ENCODE results near the gene GIT2. TPM values are rescaled to one million over a fixed set of nuclear protein-coding genes. Genes with fewer than 3 reads are reported as not detected.

GIT2 gene
- total and polyA plus RNA-seq, 2 of the 8 experiments (the other 6 are each of a cell fraction or from before 2014, with no cell fraction given): 9.6 to 20.7 TPM

- Histone ChIP-seq H2AFZ (ENCODE audit: low read length) (no peak overlapping the region), H4K8ac (ENCODE audit: extremely low read depth, insufficient read depth, low read length) (no peak overlapping the region), H3K27ac (ENCODE audit: low read depth, low read length) (no peak overlapping the region), H3K14ac (ENCODE audit: insufficient read length) (no peak overlapping the region), H3K23me2 (ENCODE audit: low read depth, low read length) (no peaks in the 10 kb centered on the region), H3K18ac (ENCODE audit: extremely low read depth, low read length) (no peak overlapping the region), H3K79me2 (ENCODE audit: control insufficient read depth in 1 of 2, insufficient read depth in 2 of 2, low read length in 2 of 2) (no peaks in the 10 kb centered on the region), H3K79me1 (ENCODE audit: low read depth, low read length) (no peaks in the 10 kb centered on the region), H3K9ac (replicated peaks in 1 of 4; ENCODE audit: extremely low read depth in 1 of 4, low read depth in 3 of 4, low read length in 3 of 4) (no peak overlapping the region), H2BK5ac (ENCODE audit: low read depth, low read length) (no peak overlapping the region), H4K20me1 (replicated peaks in 1 of 2; ENCODE audit: control insufficient read depth in 1 of 2, insufficient read depth in 2 of 2, low read length in 2 of 2) (no peaks in the 10 kb centered on the region), H2BK20ac (ENCODE audit: low read length) (no peak overlapping the region), H2BK120ac (replicated peaks; ENCODE audit: low read depth, low read length) (no peak overlapping the region), H3K4me2 (ENCODE audit: insufficient read depth in 1 of 2, low read depth in 2 of 2, low read length in 2 of 2) (no peak overlapping the region), H3K23ac (ENCODE audit: insufficient read length) (no peak overlapping the region), H2BK12ac (ENCODE audit: low read depth, low read length) (no peak overlapping the region), H3K9me3 (ENCODE audit: insufficient read depth in 2 of 2, low read depth in 1 of 2, low read length in 1 of 2) (peaks cover 0 to 3% of the 10 kb centered on the region in 2 experiments; a peak in 1 of 4 replicates), H4K5ac (ENCODE audit: insufficient read length, low read depth, low read length) (no peak overlapping the region), H3K27me3 (replicated peaks in 1 of 4; ENCODE audit: control insufficient read depth in 3 of 4, extremely low read depth in 1 of 4, insufficient read depth in 3 of 4, low read length in 3 of 4) (no peaks in the 10 kb centered on the region), H3K4me3 (ENCODE audit: extremely low read depth in 1 of 4, insufficient read depth in 2 of 4, low read depth in 3 of 4, low read length in 4 of 4) (no peak overlapping the region), H3K36me3 (ENCODE audit: control insufficient read depth in 2 of 4, insufficient read depth in 4 of 4, low read length in 3 of 4) (no peaks in the 10 kb centered on the region), H2BK15ac (ENCODE audit: low read length) (no peak overlapping the region), H4K91ac (replicated peaks; ENCODE audit: insufficient read length, low read length) (no peak overlapping the region), H3K56ac (replicated peaks; ENCODE audit: insufficient read length, low read depth, low read length) (no peak overlapping the region), H3K4me1 (replicated peaks in 1 of 4; ENCODE audit: control insufficient read depth in 3 of 4, insufficient read depth in 4 of 4, low read length in 3 of 4) (peaks cover 0 to 3% (median 0%) of the 10 kb centered on the region in 4 experiments; a peak in 1 of 7 replicates), H3K4ac (replicated peaks; ENCODE audit: insufficient read length, low read depth, low read length) (no peak overlapping the region), H2AK5ac (ENCODE audit: low read depth, low read length) (no peak overlapping the region)
- no peak for DNase-seq (ENCODE audit: low read depth in 1 of 2, low spot score in 2 of 2)
- WGBS, 2 experiments (ENCODE audit: extremely low coverage in 1 of 2, insufficient coverage in 1 of 2, insufficient read length in 1 of 2, insufficient replicate concordance in 2 of 2, low coverage in 1 of 2, low lambda C conversion rate in 2 of 2, missing lambda C conversion rate in 1 of 2): 92% methylated on average over 10 of the region's 10 CpGs; no CpG with 5 or more reads in 1 of the 2 experiments
- TF ChIP-seq RFX5 (IDR thresholded peaks at IDR 0.05; ENCODE audit: borderline replicate concordance, low read depth, low read length) (no peak), PHF8 (conservative IDR thresholded peaks at IDR 0.05; ENCODE audit: low read depth, low read length) (no peak), JUND (IDR thresholded peaks at IDR 0.05; ENCODE audit: low read length) (no peak), ATF3 (IDR thresholded peaks at IDR 0.05; ENCODE audit: insufficient read depth, low read depth, low read length) (no peak)
- CTCF ChIA-PET (ENCODE audit: partially characterized antibody): interaction anchor here (1.0 to 2.6 kb wide), 6 partner anchors 10 to 156 kb away, joined by 3 to 12 read pairs (median 4); partner anchors contain the start of gene TCHP
- no peak for FAIRE-seq
- POLR2A ChIA-PET (ENCODE audit: partially characterized antibody): interaction anchor here (0.6 to 1.1 kb wide), 2 partner anchors 9 to 66 kb away, joined by 3 to 4 read pairs; no protein-coding TSS in a partner anchor
Observed at GRCh38 chr12:109919456-109919855, 76.7 kb downstream of the GIT2 start.
